ENCODE data around the gene EDARADD.

DNA sequence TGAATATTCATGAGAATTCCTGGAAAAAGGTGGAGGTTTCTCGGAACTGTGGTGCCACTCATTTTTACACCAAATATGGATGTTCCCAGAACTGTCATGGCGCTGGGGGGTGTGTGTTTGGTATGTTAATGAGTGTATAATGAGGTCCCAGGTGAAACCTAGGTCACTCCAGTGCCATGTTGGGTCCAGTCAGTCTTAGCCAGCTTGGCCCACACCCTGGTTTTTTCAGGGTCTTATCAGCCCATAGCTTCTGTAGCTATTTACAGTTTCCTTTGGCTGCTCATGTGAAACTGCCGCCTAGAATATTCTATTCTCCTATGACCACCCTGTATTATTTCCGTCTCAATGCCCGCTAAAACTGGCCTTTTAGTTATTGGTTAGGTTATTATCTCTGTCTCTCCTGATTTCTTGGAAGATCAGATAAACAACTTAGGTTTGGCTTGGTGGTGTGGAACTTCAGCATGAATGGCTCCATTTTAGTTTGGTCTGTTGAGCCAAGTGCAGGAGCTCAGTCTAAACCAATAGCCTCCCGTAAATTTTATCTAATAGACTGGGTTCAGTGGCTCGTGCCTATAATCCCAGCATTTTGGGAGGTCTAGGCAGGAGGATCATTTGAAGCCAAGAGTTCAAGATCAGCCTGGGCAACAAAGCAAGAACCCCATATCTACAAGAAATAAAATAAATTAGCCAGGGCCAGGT, 42.1 kb upstream of the EDARADD start:
- TF ChIP-seq, protein P1, sequence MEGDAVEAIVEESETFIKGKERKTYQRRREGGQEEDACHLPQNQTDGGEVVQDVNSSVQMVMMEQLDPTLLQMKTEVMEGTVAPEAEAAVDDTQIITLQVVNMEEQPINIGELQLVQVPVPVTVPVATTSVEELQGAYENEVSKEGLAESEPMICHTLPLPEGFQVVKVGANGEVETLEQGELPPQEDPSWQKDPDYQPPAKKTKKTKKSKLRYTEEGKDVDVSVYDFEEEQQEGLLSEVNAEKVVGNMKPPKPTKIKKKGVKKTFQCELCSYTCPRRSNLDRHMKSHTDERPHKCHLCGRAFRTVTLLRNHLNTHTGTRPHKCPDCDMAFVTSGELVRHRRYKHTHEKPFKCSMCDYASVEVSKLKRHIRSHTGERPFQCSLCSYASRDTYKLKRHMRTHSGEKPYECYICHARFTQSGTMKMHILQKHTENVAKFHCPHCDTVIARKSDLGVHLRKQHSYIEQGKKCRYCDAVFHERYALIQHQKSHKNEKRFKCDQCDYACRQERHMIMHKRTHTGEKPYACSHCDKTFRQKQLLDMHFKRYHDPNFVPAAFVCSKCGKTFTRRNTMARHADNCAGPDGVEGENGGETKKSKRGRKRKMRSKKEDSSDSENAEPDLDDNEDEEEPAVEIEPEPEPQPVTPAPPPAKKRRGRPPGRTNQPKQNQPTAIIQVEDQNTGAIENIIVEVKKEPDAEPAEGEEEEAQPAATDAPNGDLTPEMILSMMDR (IDR thresholded peaks at IDR 0.05) = no peak
- no peak for TF ChIP-seq POLR2A (IDR thresholded peaks at IDR 0.05)
